Measurements from ENCODE around the gene ADCY10. TPM values are rescaled to one million over a fixed set of nuclear protein-coding genes. Genes with fewer than 3 reads are reported as not detected.

The ADCY10 gene
- total and polyA plus RNA-seq, 9 of the 15 experiments (the other 6 are each of a cell fraction or from before 2014, with no cell fraction given) = 0.08 to 0.86 (median 0.22) TPM

DNA sequence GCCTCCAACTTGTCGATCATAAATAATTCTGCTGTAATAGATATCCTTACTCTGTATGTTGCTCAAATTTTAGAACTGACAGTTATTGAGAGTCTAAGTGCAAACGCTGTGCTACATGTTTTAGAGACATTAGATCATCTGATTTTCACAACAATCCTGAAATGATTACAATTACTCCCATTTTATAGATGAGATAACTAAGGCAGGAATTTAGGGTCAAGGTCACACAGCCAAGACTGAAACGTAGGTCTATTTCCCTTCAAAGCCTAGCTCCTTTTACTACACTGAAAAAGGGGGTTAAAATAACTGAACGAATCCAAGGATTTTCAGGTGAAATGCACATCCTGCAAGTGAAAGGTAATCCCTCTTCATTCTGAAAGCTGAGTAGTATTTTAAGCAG lies 19.9 kb upstream of the ADCY10 start (continued):
- TF ChIP-seq, protein P1, sequence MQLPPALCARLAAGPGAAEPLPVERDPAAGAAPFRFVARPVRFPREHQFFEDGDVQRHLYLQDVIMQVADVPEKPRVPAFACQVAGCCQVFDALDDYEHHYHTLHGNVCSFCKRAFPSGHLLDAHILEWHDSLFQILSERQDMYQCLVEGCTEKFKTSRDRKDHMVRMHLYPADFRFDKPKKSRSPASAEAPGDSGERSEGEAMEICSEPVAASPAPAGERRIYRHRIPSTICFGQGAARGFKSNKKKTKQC (CRISPR knock-in tag; IDR thresholded peaks at IDR 0.05) = no peak
- TF ChIP-seq CHD2 (IDR thresholded peaks at IDR 0.05; ENCODE audit: low read depth, low read length) = no peak
- no peak for TF ChIP-seq HSF4 (CRISPR knock-in tag; IDR thresholded peaks at IDR 0.05; ENCODE audit: borderline replicate concordance)
- no peak for TF ChIP-seq BACH1 (tag; IDR thresholded peaks at IDR 0.05)
- TF ChIP-seq MEF2D (tag; conservative IDR thresholded peaks at IDR 0.05; ENCODE audit: low read depth) = no peak
- TF ChIP-seq RBM17 (IDR thresholded peaks at IDR 0.05; ENCODE audit: borderline replicate concordance, low read depth, low read length) = no peak
- TF ChIP-seq, protein P2, sequence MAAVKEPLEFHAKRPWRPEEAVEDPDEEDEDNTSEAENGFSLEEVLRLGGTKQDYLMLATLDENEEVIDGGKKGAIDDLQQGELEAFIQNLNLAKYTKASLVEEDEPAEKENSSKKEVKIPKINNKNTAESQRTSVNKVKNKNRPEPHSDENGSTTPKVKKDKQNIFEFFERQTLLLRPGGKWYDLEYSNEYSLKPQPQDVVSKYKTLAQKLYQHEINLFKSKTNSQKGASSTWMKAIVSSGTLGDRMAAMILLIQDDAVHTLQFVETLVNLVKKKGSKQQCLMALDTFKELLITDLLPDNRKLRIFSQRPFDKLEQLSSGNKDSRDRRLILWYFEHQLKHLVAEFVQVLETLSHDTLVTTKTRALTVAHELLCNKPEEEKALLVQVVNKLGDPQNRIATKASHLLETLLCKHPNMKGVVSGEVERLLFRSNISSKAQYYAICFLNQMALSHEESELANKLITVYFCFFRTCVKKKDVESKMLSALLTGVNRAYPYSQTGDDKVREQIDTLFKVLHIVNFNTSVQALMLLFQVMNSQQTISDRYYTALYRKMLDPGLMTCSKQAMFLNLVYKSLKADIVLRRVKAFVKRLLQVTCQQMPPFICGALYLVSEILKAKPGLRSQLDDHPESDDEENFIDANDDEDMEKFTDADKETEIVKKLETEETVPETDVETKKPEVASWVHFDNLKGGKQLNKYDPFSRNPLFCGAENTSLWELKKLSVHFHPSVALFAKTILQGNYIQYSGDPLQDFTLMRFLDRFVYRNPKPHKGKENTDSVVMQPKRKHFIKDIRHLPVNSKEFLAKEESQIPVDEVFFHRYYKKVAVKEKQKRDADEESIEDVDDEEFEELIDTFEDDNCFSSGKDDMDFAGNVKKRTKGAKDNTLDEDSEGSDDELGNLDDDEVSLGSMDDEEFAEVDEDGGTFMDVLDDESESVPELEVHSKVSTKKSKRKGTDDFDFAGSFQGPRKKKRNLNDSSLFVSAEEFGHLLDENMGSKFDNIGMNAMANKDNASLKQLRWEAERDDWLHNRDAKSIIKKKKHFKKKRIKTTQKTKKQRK (IDR thresholded peaks at IDR 0.05; ENCODE audit: borderline replicate concordance, low read depth, low read length) = no peak
- TF ChIP-seq, protein P3, sequence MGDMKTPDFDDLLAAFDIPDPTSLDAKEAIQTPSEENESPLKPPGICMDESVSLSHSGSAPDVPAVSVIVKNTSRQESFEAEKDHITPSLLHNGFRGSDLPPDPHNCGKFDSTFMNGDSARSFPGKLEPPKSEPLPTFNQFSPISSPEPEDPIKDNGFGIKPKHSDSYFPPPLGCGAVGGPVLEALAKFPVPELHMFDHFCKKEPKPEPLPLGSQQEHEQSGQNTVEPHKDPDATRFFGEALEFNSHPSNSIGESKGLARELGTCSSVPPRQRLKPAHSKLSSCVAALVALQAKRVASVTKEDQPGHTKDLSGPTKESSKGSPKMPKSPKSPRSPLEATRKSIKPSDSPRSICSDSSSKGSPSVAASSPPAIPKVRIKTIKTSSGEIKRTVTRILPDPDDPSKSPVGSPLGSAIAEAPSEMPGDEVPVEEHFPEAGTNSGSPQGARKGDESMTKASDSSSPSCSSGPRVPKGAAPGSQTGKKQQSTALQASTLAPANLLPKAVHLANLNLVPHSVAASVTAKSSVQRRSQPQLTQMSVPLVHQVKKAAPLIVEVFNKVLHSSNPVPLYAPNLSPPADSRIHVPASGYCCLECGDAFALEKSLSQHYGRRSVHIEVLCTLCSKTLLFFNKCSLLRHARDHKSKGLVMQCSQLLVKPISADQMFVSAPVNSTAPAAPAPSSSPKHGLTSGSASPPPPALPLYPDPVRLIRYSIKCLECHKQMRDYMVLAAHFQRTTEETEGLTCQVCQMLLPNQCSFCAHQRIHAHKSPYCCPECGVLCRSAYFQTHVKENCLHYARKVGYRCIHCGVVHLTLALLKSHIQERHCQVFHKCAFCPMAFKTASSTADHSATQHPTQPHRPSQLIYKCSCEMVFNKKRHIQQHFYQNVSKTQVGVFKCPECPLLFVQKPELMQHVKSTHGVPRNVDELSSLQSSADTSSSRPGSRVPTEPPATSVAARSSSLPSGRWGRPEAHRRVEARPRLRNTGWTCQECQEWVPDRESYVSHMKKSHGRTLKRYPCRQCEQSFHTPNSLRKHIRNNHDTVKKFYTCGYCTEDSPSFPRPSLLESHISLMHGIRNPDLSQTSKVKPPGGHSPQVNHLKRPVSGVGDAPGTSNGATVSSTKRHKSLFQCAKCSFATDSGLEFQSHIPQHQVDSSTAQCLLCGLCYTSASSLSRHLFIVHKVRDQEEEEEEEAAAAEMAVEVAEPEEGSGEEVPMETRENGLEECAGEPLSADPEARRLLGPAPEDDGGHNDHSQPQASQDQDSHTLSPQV (IDR thresholded peaks at IDR 0.05) = 0 out of 2 replicates have a peak, but pooled peaks have one; percentile 18
- TF ChIP-seq, protein P4, sequence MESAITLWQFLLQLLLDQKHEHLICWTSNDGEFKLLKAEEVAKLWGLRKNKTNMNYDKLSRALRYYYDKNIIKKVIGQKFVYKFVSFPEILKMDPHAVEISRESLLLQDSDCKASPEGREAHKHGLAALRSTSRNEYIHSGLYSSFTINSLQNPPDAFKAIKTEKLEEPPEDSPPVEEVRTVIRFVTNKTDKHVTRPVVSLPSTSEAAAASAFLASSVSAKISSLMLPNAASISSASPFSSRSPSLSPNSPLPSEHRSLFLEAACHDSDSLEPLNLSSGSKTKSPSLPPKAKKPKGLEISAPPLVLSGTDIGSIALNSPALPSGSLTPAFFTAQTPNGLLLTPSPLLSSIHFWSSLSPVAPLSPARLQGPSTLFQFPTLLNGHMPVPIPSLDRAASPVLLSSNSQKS (CRISPR knock-in tag; IDR thresholded peaks at IDR 0.05) = no peak
- TF ChIP-seq NFRKB (IDR thresholded peaks at IDR 0.05; ENCODE audit: low read depth) = no peak
- TF ChIP-seq MCM3 (IDR thresholded peaks at IDR 0.05) = no peak
- TF ChIP-seq, protein P5, sequence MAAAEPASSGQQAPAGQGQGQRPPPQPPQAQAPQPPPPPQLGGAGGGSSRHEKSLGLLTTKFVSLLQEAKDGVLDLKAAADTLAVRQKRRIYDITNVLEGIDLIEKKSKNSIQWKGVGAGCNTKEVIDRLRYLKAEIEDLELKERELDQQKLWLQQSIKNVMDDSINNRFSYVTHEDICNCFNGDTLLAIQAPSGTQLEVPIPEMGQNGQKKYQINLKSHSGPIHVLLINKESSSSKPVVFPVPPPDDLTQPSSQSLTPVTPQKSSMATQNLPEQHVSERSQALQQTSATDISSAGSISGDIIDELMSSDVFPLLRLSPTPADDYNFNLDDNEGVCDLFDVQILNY (CRISPR knock-in tag; IDR thresholded peaks at IDR 0.05) = no peak
- no peak for TF ChIP-seq TCF7 (IDR thresholded peaks at IDR 0.05; ENCODE audit: borderline replicate concordance)
- no peak for TF ChIP-seq PHF21A (IDR thresholded peaks at IDR 0.05; ENCODE audit: borderline replicate concordance, low read depth)
- TF ChIP-seq, protein P6, sequence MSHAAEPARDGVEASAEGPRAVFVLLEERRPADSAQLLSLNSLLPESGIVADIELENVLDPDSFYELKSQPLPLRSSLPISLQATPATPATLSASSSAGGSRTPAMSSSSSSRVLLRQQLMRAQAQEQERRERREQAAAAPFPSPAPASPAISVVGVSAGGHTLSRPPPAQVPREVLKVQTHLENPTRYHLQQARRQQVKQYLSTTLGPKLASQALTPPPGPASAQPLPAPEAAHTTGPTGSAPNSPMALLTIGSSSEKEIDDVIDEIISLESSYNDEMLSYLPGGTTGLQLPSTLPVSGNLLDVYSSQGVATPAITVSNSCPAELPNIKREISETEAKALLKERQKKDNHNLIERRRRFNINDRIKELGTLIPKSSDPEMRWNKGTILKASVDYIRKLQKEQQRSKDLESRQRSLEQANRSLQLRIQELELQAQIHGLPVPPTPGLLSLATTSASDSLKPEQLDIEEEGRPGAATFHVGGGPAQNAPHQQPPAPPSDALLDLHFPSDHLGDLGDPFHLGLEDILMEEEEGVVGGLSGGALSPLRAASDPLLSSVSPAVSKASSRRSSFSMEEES (CRISPR knock-in tag; IDR thresholded peaks at IDR 0.05) = no peak
- TF ChIP-seq POLR2A (conservative IDR thresholded peaks at IDR 0.05) = no peak
- no peak for TF ChIP-seq ZNF133 (CRISPR knock-in tag; IDR thresholded peaks at IDR 0.05)
- TF ChIP-seq STAT5A (IDR thresholded peaks at IDR 0.05; ENCODE audit: borderline replicate concordance, low read length) = no peak; the same call in 1 of the 2 replicates
